ENCODE measurements around the gene KCNE4. TPM values are rescaled to one million over a fixed set of nuclear protein-coding genes. Genes with fewer than 3 reads are reported as not detected.
A peak's percentile ranks its signal among the peaks of the same experiment; 100 is the strongest.

The KCNE4 gene
- total RNA-seq, 1 donor from 2014 or later = 9.2 TPM

DNA sequence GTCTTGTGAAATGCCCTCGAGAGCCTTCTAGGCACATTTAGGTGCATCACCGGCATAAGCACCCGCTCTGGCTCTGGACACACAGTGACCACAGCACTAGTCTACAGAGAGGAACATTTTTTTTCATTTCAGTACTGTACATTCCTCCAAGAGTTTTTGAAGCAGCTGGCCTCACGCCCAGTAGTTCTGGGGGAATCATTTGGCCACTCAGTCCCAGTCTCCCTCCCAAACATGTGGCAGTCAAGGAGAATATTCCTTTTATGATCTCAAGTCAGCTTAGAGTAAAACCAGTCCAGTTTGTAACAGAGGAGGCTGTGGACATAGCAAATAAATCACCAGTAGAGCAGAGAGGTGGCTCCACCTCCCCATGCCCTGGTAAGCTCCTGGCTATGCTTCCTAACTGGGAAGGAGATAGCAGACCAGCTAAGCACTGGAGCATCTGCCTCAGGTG lies 48.1 kb downstream of the KCNE4 start:
- peak; percentile 33 to 63 for DNase-seq (ENCODE audit: low spot score in 2 of 2, unreplicated experiment in 2 of 2)

GRCh38 chr2:223101340-223102039 lies 49.5 kb downstream of the KCNE4 start:
- no peak for DNase-seq (ENCODE audit: low spot score in 2 of 2, unreplicated experiment in 2 of 2)
- Mint-ChIP-seq H3K27ac (no peak overlapping the region), H3K9me3 (no peaks in the 10 kb centered on the region), H3K27me3 (ENCODE audit: low read depth) (no peaks in the 10 kb centered on the region), H3K36me3 (no peaks in the 10 kb centered on the region), H3K4me1 (peaks cover 37% of the 10 kb centered on the region), H3K4me3 (no peak overlapping the region)
- TF ChIP-seq, protein P1, sequence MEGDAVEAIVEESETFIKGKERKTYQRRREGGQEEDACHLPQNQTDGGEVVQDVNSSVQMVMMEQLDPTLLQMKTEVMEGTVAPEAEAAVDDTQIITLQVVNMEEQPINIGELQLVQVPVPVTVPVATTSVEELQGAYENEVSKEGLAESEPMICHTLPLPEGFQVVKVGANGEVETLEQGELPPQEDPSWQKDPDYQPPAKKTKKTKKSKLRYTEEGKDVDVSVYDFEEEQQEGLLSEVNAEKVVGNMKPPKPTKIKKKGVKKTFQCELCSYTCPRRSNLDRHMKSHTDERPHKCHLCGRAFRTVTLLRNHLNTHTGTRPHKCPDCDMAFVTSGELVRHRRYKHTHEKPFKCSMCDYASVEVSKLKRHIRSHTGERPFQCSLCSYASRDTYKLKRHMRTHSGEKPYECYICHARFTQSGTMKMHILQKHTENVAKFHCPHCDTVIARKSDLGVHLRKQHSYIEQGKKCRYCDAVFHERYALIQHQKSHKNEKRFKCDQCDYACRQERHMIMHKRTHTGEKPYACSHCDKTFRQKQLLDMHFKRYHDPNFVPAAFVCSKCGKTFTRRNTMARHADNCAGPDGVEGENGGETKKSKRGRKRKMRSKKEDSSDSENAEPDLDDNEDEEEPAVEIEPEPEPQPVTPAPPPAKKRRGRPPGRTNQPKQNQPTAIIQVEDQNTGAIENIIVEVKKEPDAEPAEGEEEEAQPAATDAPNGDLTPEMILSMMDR (IDR thresholded peaks at IDR 0.05; ENCODE audit: unreplicated experiment) = peak; percentile 34

More for the DNA sequence above, 48.1 kb downstream of the KCNE4 start:
- Mint-ChIP-seq H3K9me3 (no peaks in the 10 kb centered on the region), H3K36me3 (no peaks in the 10 kb centered on the region), H3K27me3 (ENCODE audit: low read depth) (no peaks in the 10 kb centered on the region), H3K4me3 (no peak overlapping the region), H3K27ac (peak overlapping the region; percentile 91), H3K4me1 (peaks cover 40% of the 10 kb centered on the region)
- TF ChIP-seq, protein P1 (IDR thresholded peaks at IDR 0.05; ENCODE audit: unreplicated experiment) = no peak

DNA sequence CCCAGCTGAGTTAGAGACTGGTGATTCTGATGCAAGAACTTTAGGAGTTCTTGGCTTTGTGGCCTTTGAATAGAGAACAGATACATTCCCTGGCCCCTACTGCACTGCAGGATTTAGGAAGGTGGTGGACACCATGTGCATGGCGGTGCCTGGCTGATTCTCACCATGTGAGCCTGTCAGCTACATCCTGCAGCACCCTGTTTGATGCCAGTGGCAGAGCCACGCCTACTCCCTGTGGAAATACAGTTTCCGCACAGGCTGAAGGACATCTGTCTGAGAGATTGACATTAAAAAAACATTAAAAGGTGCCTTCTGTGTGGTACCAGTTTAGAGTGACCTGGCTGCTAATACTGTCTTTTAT lies 50.0 kb downstream of the KCNE4 start:
- Mint-ChIP-seq H3K4me3 (no peak overlapping the region), H3K27ac (peak overlapping the region; percentile 31), H3K9me3 (no peaks in the 10 kb centered on the region), H3K36me3 (no peaks in the 10 kb centered on the region), H3K27me3 (ENCODE audit: low read depth) (no peaks in the 10 kb centered on the region), H3K4me1 (peaks cover 37% of the 10 kb centered on the region)
- TF ChIP-seq, protein P1 (IDR thresholded peaks at IDR 0.05; ENCODE audit: unreplicated experiment) = no peak
- no peak for DNase-seq (ENCODE audit: low spot score in 2 of 2, unreplicated experiment in 2 of 2)

GRCh38 chr2:223102450-223102849 lies 50.5 kb downstream of the KCNE4 start:
- H3K27me3 Mint-ChIP-seq (ENCODE audit: low read depth) = no peaks in the 10 kb centered on the region
- H3K4me3 Mint-ChIP-seq = no peak overlapping the region
- H3K9me3 Mint-ChIP-seq = no peaks in the 10 kb centered on the region
- TF ChIP-seq, protein P1 (IDR thresholded peaks at IDR 0.05; ENCODE audit: unreplicated experiment) = no peak
- DNase-seq (ENCODE audit: low spot score in 2 of 2, unreplicated experiment in 2 of 2) = no peak
- peak overlapping the region; percentile 31 for H3K27ac Mint-ChIP-seq
- H3K36me3 Mint-ChIP-seq = no peaks in the 10 kb centered on the region
- peaks cover 37% of the 10 kb centered on the region for H3K4me1 Mint-ChIP-seq

DNA sequence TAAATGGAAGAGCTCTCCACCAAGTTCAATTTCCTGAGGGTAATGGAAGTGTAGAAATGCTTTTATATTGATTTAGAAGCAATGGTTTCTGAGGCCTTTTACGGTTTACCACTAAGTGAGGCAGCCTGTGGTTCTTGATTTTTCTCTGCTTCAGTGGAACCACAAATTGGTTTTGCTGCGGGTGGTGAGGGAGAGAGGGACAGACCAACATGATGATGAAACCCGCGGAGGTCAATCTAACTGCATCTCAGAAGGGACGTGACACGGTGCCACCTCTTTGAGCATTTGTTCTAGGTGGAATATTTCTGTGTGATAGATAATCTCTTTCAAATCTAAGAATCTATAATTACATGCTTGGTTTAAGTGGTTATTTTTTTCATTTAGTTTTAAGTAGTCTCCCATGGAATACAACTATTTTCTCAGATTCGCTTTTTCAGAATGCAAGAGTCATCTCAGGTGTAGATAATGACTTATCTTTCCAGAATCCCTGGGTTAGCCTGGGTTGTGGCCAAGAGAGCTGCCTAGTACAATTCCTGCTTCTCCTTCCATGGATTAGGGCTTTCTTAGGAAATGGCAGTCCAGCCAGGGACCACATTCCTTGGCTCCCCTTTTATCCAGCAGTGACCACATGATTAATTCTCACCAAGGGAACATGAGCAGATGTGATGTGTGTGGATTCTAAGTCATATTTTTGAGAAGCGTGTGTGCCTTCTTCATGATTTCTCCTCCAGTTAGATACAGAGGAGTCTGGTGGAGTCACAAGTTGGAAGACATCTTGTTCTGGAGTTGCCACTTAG lies 52.5 kb downstream of the KCNE4 start:
- Mint-ChIP-seq H3K9me3 (no peaks in the 10 kb centered on the region), H3K36me3 (no peaks in the 10 kb centered on the region), H3K27me3 (ENCODE audit: low read depth) (no peaks in the 10 kb centered on the region), H3K4me3 (no peak overlapping the region), H3K4me1 (peaks cover 42% of the 10 kb centered on the region), H3K27ac (no peak overlapping the region)
- no peak for DNase-seq (ENCODE audit: low spot score in 2 of 2, unreplicated experiment in 2 of 2)
- TF ChIP-seq, protein P1 (IDR thresholded peaks at IDR 0.05; ENCODE audit: unreplicated experiment) = no peak

Other genes starting within 250 kb of the KCNE4 start
- 74.5 to 84.3 TPM (median 81.6 TPM) in 3 replicates for gene ACSL3, start 191.2 kb upstream of the KCNE4 start, total RNA-seq

All from mesothelial cell of epicardium (in vitro differentiated cells).